Memory B cell (primary cell): ENCODE measurements around the gene CCDC69.

Source experiments
- ATAC-seq: fragments of 150-1000 bp; cut with Tn5 transposase; 2 replicates; pipeline ENCODE4 v1.10.0; 2021; ENCODE audit warnings: low read depth, mild to moderate bottlenecking, moderate library complexity
- DNase-seq, 2 donors: peaks; one replicate each; pipeline ENCODE4 v3.0.0; 2022; ENCODE audit warnings: low spot score in 2 of 2
- H3K27ac Mint-ChIP-seq: one replicate; pipeline ENCODE4 v1.8.0; 2022; ENCODE audit warnings: mild to moderate bottlenecking, moderate library complexity, mixed read lengths
- H3K27me3 Mint-ChIP-seq: one replicate; pipeline ENCODE4 v1.8.0; 2022; ENCODE audit warnings: mixed read lengths
- H3K36me3 Mint-ChIP-seq: one replicate; pipeline ENCODE4 v1.8.0; 2022; ENCODE audit warnings: mild to moderate bottlenecking, mixed read lengths
- H3K4me1 Mint-ChIP-seq: one replicate; pipeline ENCODE4 v1.8.0; 2022; ENCODE audit warnings: mixed read lengths
- H3K4me3 Mint-ChIP-seq: one replicate; pipeline ENCODE4 v1.8.0; 2022; ENCODE audit warnings: mild to moderate bottlenecking, moderate library complexity, mixed read lengths
- H3K9me3 Mint-ChIP-seq: one replicate; pipeline ENCODE4 v1.8.0; 2022; ENCODE audit warnings: mixed read lengths

The CCDC69 gene

DNA sequence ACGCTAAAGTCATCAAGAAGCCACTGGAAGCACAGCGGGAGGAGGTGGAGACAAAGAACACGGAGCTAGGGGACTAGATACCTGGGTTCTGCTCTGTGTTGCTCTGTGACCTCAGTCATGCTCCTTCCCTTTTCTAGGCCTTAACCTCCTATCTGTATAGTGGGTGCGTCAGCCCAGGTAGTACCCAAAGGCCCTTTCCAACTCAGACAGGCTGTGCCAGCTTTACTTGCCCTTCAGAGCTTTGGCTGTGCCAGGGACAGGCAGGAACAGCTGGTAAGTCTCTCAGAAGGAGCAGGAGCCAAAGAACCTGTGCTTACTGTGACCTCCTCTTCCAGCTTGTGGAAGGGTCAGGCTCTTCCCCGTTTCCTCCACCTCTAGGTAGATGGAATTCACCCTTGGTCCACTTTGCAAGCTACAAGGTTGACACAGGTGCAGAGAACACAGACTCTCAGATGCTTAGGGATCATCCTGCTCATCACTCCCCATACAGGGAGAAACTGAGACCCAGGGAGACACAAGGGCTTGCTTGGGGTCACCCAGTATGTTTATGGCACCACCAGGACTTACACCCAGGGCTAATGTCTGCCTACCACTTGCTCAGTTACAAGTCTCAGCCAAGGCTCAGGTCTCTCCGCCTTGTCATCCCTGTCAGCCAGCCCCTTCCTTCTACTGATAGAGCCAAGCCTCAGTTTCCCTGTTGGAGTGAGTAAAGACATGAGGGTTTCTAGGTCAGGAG lies 1.7 kb downstream of the CCDC69 start:
- H3K36me3 Mint-ChIP-seq: peaks cover 26% of the 10 kb centered on the region
- peak overlapping the region; percentile 77 for H3K4me3 Mint-ChIP-seq
- H3K27me3 Mint-ChIP-seq: no peaks in the 10 kb centered on the region

GRCh38 chr5:151221574-151221973 lies 2.3 kb downstream of the CCDC69 start:
- Mint-ChIP-seq H3K4me1 (peaks cover 64% of the 10 kb centered on the region), H3K36me3 (peaks cover 29% of the 10 kb centered on the region), H3K27ac (peak overlapping the region; percentile 65), H3K27me3 (no peaks in the 10 kb centered on the region), H3K9me3 (no peaks in the 10 kb centered on the region), H3K4me3 (peak overlapping the region; percentile 77)
- no peak for ATAC-seq
- DNase-seq: no peak

More for the DNA sequence above, 1.7 kb downstream of the CCDC69 start:
- H3K4me1 Mint-ChIP-seq: peaks cover 60% of the 10 kb centered on the region
- H3K27ac Mint-ChIP-seq: peak overlapping the region; percentile 65
- H3K9me3 Mint-ChIP-seq: no peaks in the 10 kb centered on the region
- peak; percentile 34 for ATAC-seq
- no peak for DNase-seq

GRCh38 chr5:151219789-151220188 lies 4.1 kb downstream of the CCDC69 start:
- Mint-ChIP-seq H3K27ac (peak overlapping the region; percentile 26), H3K4me3 (peak overlapping the region; percentile 30)

DNA sequence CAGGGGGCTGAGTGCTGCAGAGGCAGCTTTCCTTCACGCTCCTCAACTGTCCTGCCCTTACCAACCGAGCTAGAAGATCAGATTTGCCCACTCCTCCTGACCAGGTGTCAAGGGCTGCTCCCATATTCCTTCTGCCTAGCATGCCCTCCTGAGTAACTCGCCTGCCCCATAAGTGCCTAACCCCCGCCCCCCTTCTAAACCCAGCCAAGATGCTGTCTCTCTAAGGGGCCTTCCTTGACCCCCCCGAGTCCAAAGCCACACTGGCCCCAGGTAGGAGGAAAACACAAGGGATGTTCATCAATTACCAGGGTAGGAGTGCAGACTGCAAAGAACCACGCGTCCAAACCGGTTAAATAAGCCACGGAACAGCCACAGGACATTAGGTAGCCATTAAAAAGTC lies 4.8 kb downstream of the CCDC69 start:
- peaks cover 29% of the 10 kb centered on the region for H3K36me3 Mint-ChIP-seq

More at GRCh38 chr5:151219789-151220188, 4.1 kb downstream of the CCDC69 start:
- Mint-ChIP-seq H3K4me1 (peaks cover 70% of the 10 kb centered on the region), H3K27me3 (no peaks in the 10 kb centered on the region), H3K9me3 (no peaks in the 10 kb centered on the region), H3K36me3 (peaks cover 29% of the 10 kb centered on the region)
- no peak for ATAC-seq
- no peak for DNase-seq

GRCh38 chr5:151218177-151218576 lies 5.7 kb downstream of the CCDC69 start:
- no peak for DNase-seq
- Mint-ChIP-seq H3K27ac (peak overlapping the region; percentile 38), H3K36me3 (peaks cover 29% of the 10 kb centered on the region), H3K4me1 (peaks cover 79% of the 10 kb centered on the region), H3K9me3 (no peaks in the 10 kb centered on the region), H3K4me3 (no peak overlapping the region), H3K27me3 (no peaks in the 10 kb centered on the region)
- no peak for ATAC-seq

More for the DNA sequence above, 4.8 kb downstream of the CCDC69 start:
- DNase-seq: no peak
- Mint-ChIP-seq H3K4me3 (no peak overlapping the region), H3K27me3 (no peaks in the 10 kb centered on the region), H3K9me3 (no peaks in the 10 kb centered on the region), H3K27ac (peak overlapping the region; percentile 22), H3K4me1 (peaks cover 72% of the 10 kb centered on the region)
- no peak for ATAC-seq

DNA sequence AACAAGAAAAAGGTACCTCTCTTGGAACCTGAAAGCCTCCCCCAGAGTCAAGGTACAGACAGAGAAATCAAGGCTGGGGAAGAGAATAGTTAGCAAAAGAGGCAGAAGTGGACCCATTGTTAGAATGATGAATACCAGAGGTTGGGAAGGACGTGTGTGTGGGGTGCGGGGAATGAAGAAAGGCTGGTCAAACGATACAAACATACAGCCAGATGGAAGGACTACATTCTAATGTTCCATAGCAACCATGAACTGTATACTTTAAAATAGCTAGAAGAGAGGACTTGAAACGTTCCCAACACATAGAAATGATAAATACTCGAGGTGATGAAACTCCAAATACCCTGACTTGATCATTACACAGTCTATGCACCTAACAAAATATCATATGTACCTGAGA lies 7.1 kb downstream of the CCDC69 start:
- peaks cover 80% of the 10 kb centered on the region for H3K4me1 Mint-ChIP-seq
- peak overlapping the region; percentile 8 for H3K4me3 Mint-ChIP-seq
- no peak for DNase-seq
- no peaks in the 10 kb centered on the region for H3K27me3 Mint-ChIP-seq
- H3K36me3 Mint-ChIP-seq: peaks cover 29% of the 10 kb centered on the region
- H3K9me3 Mint-ChIP-seq: no peaks in the 10 kb centered on the region
- H3K27ac Mint-ChIP-seq: no peak overlapping the region
- ATAC-seq: no peak

DNA sequence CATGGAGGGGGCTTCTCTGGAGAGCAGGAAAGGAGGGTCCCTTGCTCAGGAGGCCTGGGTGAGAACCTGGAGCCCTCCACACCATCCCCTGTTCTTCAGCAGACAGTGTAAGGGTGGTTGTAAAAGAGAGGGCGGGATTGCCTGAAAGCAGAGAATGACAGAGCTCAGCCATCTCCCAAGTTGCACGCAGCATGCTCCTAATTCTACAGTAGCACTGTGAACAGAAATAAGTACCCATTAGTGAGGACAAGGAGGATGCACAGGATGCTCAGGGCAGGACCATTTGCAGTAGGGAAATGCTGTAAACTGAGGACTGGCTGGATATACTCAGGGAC lies 8.4 kb downstream of the CCDC69 start:
- Mint-ChIP-seq H3K27me3 (no peaks in the 10 kb centered on the region), H3K27ac (peak overlapping the region; percentile 95), H3K36me3 (peaks cover 23% of the 10 kb centered on the region), H3K9me3 (no peaks in the 10 kb centered on the region), H3K4me3 (peak overlapping the region; percentile 7), H3K4me1 (peaks cover 76% of the 10 kb centered on the region)
- no peak for ATAC-seq
- DNase-seq: no peak

DNA sequence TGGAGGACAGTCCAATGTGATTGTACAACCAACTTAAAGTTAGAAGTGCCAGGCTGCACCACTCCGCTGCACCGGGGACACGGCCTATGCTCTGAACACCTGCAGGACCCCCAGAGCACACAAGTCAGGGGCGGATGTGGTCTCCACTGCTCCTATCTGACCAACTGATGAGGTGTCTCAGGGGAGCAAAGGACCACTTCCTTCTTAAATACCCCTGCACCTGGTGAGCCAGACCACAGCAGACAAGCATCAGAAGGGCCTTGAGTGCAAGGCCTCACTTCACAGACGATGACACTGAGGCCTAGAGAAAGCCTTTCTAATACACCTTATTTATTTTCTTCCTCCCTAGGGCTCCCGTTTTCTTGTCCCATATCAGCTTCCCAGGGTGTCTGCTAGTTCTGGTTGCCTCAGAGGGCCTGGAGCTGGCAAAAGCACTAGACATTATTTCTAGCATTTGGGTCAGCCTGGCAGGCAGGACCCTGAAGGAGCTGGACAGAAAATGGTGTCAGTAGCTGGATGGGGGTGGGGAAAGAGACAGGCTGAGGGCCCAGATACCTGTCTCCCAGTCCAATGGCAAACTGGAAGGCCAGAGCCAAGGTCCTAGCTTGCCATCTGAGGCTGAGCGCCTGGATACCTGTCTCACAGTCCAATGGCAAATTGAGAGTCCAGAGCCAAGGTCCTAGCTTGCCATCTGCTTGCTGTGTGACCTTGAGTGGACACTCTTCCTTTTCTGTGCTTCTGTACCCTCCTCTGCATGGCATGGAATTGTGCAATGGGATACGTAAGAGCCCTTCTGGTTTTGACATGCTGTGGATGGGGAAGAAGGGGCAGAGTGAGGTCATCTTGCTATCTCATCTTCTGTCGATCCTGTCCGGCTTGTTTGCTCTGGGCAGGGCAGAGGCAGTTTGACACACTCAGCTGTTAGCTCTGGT lies 9.0 kb downstream of the CCDC69 start:
- DNase-seq (peak; percentile 65 to 80), ATAC-seq (peak; percentile 69)
- Mint-ChIP-seq H3K27me3 (no peaks in the 10 kb centered on the region), H3K27ac (peak overlapping the region; percentile 95), H3K4me3 (peak overlapping the region; percentile 78), H3K4me1 (peaks cover 70% of the 10 kb centered on the region), H3K36me3 (peaks cover 19% of the 10 kb centered on the region), H3K9me3 (no peaks in the 10 kb centered on the region)

- peak; percentile 57 to 73 for DNase-seq
- Mint-ChIP-seq H3K4me1 (peaks cover 68% of the 10 kb centered on the region), H3K9me3 (no peaks in the 10 kb centered on the region), H3K4me3 (peak overlapping the region; percentile 78), H3K27ac (peak overlapping the region; percentile 95), H3K27me3 (no peaks in the 10 kb centered on the region), H3K36me3 (peaks cover 13% of the 10 kb centered on the region)
- ATAC-seq: peak; percentile 62
Observed at GRCh38 chr5:151213803-151214613, 9.9 kb downstream of the CCDC69 start.

- Mint-ChIP-seq H3K27ac (peak overlapping the region; percentile 95), H3K27me3 (no peaks in the 10 kb centered on the region), H3K9me3 (no peaks in the 10 kb centered on the region), H3K36me3 (peaks cover 5% of the 10 kb centered on the region), H3K4me1 (peaks cover 61% of the 10 kb centered on the region), H3K4me3 (peak overlapping the region; percentile 56)
- DNase-seq (no peak), ATAC-seq (no peak)
Observed at GRCh38 chr5:151212406-151212798, 11.5 kb downstream of the CCDC69 start.

DNA sequence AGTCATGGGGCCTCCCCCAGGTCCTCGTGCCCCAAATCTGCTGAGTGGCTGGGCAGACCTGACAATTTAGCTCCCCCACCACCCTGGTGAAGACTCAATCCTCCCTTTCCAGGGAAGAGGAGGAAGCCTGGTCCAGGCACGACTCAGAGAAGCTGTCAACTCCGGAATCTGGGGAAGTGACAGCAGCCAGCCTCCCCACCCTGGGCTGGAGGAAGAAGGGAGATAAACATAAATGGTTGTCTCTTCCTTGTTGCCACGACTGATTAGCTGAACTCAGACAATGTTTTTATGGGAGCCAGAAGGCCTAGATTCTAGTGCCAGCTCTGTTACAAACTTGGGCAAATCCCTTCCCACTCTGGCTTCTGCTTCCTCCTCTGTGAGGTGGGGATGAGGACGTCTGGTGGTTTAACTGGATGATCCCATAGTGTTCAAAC lies 15.4 kb downstream of the CCDC69 start:
- Mint-ChIP-seq H3K4me1 (peaks cover 41% of the 10 kb centered on the region), H3K36me3 (peaks cover 6% of the 10 kb centered on the region), H3K4me3 (no peak overlapping the region)

GRCh38 chr5:151205411-151205810 lies 18.5 kb downstream of the CCDC69 start:
- Mint-ChIP-seq H3K27me3 (no peaks in the 10 kb centered on the region), H3K4me3 (no peak overlapping the region), H3K9me3 (no peaks in the 10 kb centered on the region), H3K27ac (no peak overlapping the region), H3K36me3 (peaks cover 18% of the 10 kb centered on the region), H3K4me1 (peaks cover 26% of the 10 kb centered on the region)
- ATAC-seq (no peak), DNase-seq (no peak)

More for the DNA sequence above, 15.4 kb downstream of the CCDC69 start:
- no peaks in the 10 kb centered on the region for H3K9me3 Mint-ChIP-seq
- H3K27me3 Mint-ChIP-seq: no peaks in the 10 kb centered on the region
- ATAC-seq (no peak), DNase-seq (no peak)
- no peak overlapping the region for H3K27ac Mint-ChIP-seq

DNA sequence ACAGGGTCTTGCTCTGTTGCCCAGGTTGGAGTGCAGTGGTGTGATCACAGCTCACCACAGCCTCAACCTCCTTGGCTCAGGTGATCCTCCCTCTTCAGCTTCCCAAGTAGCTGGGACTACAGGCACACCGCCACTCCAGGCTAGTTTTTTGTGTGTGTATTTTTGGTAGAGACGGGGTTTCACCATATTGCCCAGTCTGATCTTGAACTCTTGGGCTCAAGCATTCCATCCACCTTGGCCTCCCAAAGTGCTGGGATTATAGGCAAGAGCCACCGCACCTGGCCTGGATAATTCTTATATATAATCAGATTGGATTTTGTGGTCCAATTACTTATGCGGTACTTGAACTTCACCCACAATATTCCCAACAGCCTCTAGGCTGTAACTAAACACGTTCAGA lies 19.8 kb downstream of the CCDC69 start:
- no peak overlapping the region for H3K27ac Mint-ChIP-seq
- H3K4me3 Mint-ChIP-seq: no peak overlapping the region
- peaks cover 25% of the 10 kb centered on the region for H3K4me1 Mint-ChIP-seq
- peaks cover 22% of the 10 kb centered on the region for H3K36me3 Mint-ChIP-seq
- ATAC-seq (no peak), DNase-seq (no peak)
- no peaks in the 10 kb centered on the region for H3K27me3 Mint-ChIP-seq
- no peaks in the 10 kb centered on the region for H3K9me3 Mint-ChIP-seq
